ENCODE measurements around the gene INPP5F. TPM values are rescaled to one million over a fixed set of nuclear protein-coding genes. Genes with fewer than 3 reads are reported as not detected.

INPP5F gene
- 14.7 and 28.2 TPM in 2 replicates for total RNA-seq

GRCh38 chr10:119725828-119726675, at the start of gene INPP5F:
INPP5F (plus strand) TSS chr10:119726050; CDS start chr10:119726263, 213 bp downstream.

GRCh38 chr10:119872610-119872859, 146.7 kb downstream of the INPP5F start, which contains the start of gene MCMBP:
MCMBP (minus strand) TSS chr10:119872843; CDS start chr10:119872584, 259 bp downstream.

Other genes with a start within 250 kb of the INPP5F start
- 26.1 and 27.7 TPM in 2 replicates for gene RGS10, start 183.3 kb upstream of the INPP5F start, total RNA-seq
- 23.2 and 78.2 TPM in 2 replicates for gene TIAL1, start 129.1 kb upstream of the INPP5F start, total RNA-seq
- gene BAG3, start 74.7 kb upstream of the INPP5F start, total RNA-seq: 11.6 and 46.9 TPM in 2 replicates
- gene MCMBP, start 146.8 kb downstream of the INPP5F start, total RNA-seq: 53.7 and 71.2 TPM in 2 replicates
- gene SEC23IP, start 166.7 kb downstream of the INPP5F start, total RNA-seq: 26.3 and 52.6 TPM in 2 replicates

All from nasal cavity respiratory epithelium epithelial cell of viscerocranial mucosa (primary cell).